PFSK-1 (cell line): ENCODE data around the gene RYR2.

Source experiments
- FOXP2 ChIP-seq: optimal IDR thresholded peaks from 2 replicates; pipeline ENCODE3; 2011; ENCODE audit warnings: borderline replicate concordance, control low read depth, inconsistent platforms; ENCODE audit not compliant: insufficient read depth; ENCODE audit errors: extremely low read length, extremely low read depth
- POLR2AphosphoS5 ChIP-seq: IDR thresholded peaks from 2 replicates; pipeline ENCODE4 v1.6.1; 2012; ENCODE audit warnings: low read depth, mild to moderate bottlenecking, control low read depth, low read length, moderate library complexity
- SIN3A ChIP-seq: IDR thresholded peaks from 2 replicates; pipeline ENCODE4 v1.6.1; 2012; ENCODE audit warnings: mild to moderate bottlenecking, low read length, moderate library complexity, borderline replicate concordance; ENCODE audit not compliant: insufficient read depth
- TAF1 ChIP-seq: IDR thresholded peaks from 2 replicates; pipeline ENCODE4 v1.6.1; 2012; ENCODE audit warnings: low read length, control low read depth, borderline replicate concordance; ENCODE audit not compliant: insufficient read depth
- TF ChIP-seq, protein P1 (sequence below), 2 experiments: IDR thresholded peaks; 2 replicates each; pipeline versions ENCODE4 v1.6.1 to v1.8.0; 2011 to 2012; ENCODE audit warnings: low read depth in 2 of 2, low read length in 2 of 2, control low read depth in 1 of 2, inconsistent platforms in 1 of 2, mild to moderate bottlenecking in 1 of 2, moderate library complexity in 1 of 2; ENCODE audit not compliant: insufficient read depth in 1 of 2

RYR2 gene

GRCh38 chr1:237038211-237038610 is 3.8 kb upstream of the RYR2 start:
- TF ChIP-seq TAF1 (no peak), POLR2AphosphoS5 (no peak), SIN3A (no peak), FOXP2 (no peak)
- TF ChIP-seq, protein P1, sequence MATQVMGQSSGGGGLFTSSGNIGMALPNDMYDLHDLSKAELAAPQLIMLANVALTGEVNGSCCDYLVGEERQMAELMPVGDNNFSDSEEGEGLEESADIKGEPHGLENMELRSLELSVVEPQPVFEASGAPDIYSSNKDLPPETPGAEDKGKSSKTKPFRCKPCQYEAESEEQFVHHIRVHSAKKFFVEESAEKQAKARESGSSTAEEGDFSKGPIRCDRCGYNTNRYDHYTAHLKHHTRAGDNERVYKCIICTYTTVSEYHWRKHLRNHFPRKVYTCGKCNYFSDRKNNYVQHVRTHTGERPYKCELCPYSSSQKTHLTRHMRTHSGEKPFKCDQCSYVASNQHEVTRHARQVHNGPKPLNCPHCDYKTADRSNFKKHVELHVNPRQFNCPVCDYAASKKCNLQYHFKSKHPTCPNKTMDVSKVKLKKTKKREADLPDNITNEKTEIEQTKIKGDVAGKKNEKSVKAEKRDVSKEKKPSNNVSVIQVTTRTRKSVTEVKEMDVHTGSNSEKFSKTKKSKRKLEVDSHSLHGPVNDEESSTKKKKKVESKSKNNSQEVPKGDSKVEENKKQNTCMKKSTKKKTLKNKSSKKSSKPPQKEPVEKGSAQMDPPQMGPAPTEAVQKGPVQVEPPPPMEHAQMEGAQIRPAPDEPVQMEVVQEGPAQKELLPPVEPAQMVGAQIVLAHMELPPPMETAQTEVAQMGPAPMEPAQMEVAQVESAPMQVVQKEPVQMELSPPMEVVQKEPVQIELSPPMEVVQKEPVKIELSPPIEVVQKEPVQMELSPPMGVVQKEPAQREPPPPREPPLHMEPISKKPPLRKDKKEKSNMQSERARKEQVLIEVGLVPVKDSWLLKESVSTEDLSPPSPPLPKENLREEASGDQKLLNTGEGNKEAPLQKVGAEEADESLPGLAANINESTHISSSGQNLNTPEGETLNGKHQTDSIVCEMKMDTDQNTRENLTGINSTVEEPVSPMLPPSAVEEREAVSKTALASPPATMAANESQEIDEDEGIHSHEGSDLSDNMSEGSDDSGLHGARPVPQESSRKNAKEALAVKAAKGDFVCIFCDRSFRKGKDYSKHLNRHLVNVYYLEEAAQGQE (IDR thresholded peaks at IDR 0.05; ENCODE audit: insufficient read depth in 1 of 2, low read depth in 2 of 2, low read length in 2 of 2), result no peak

GRCh38 chr1:237040823-237041222 is 1.2 kb upstream of the RYR2 start:
- TF ChIP-seq, protein P1 (IDR thresholded peaks at IDR 0.05; ENCODE audit: insufficient read depth in 1 of 2, low read depth in 2 of 2, low read length in 2 of 2), result no peak
- TF ChIP-seq FOXP2 (no peak), SIN3A (no peak), TAF1 (no peak), POLR2AphosphoS5 (no peak)

DNA sequence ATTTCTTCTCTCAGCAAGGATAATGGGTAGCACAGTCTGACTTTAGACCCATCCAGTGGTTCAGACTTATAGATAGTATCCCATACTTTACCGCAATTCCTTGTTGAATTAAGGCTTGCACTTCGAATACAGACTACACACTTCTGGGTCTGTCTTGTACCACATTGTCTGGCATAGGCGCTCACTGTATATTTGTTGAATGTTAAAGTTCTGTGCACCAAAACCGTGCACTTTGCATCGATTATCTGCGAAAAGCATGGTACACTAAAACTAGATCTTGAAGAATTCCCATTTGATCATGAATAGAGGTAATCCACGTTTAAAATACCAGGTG is 556 bp upstream of the RYR2 start:
- TF ChIP-seq TAF1 (no peak), FOXP2 (no peak), SIN3A (no peak), POLR2AphosphoS5 (no peak)
- TF ChIP-seq, protein P1 (IDR thresholded peaks at IDR 0.05; ENCODE audit: insufficient read depth in 1 of 2, low read depth in 2 of 2, low read length in 2 of 2), result no peak

DNA sequence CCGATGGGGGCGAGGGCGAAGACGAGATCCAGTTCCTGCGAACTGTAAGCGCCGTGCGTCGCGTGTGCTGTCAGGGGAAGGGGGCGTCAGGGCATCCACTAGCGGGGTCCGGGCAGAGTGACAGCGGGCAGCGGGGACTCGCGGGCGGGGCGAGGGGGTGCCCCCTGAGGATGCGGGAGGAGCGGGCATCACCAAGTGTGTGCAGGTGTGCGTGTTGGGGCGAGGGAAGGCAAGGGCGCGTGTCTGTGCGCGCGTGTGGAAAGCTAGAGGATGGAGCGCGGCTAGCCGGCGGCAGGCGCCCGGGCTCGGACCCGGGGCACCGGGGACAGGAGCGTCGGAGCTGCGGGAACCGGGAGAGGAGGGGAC is 525 bp downstream of the RYR2 start:
- TF ChIP-seq SIN3A, result no peak

GRCh38 chr1:237042892-237043576 is 1.1 kb downstream of the RYR2 start:
- no peak for TF ChIP-seq POLR2AphosphoS5
- TF ChIP-seq FOXP2, result no peak

DNA sequence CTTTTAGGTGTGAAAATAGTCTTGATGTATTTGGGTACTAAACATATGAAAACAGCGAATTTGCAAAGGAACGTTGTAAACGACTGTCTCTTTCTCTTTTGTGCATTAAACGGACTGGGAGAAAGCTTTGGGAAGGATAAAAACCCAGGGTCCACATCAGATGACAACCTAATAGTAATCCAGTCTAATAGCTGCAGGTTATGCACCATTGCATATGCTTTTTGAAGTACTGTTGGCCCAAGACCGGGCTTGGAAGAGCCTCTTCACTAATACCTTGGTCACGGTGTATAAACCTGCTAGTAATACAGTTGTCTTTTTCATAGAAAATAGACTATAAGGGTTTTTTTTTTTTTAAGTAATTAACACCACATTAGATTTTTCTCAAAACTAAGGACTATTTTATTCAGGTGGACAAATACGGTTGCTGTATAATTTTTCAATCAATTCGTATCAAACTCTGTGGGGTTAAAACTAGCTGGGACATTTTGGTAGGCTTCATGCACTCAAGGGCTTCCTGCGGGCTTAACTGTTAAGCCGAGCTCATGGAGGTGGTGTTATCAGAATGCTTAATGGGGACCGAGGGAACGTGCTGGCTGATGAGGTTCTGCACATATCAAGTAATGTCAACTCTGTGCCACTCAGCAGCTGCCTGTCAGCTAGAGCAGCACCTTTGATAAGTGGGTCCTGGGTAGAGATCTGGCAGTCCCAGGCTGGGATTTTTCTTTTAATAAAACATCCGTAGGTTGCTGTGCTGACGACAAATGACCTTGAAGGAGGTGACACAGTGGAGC is 2.1 kb downstream of the RYR2 start:
- TF ChIP-seq FOXP2 (no peak), POLR2AphosphoS5 (no peak)

- no peak for TF ChIP-seq FOXP2
- TF ChIP-seq, protein P1 (IDR thresholded peaks at IDR 0.05; ENCODE audit: insufficient read depth in 1 of 2, low read depth in 2 of 2, low read length in 2 of 2), result no peak
- no peak for TF ChIP-seq TAF1
- TF ChIP-seq SIN3A, result no peak
- TF ChIP-seq POLR2AphosphoS5, result no peak
These were observed 3.5 kb downstream of the RYR2 start for GRCh38 chr1:237045278-237046016.
